A673 (cell line): ENCODE results near the gene PGAP2.

Experiments
- CTCF ChIP-seq: fragments of 300-800, 200-600 bp; sonication (generic); conservative IDR thresholded peaks from 2 replicates; pipeline ENCODE4 v1.5.1; 2017; ENCODE audit warnings: low read depth, mild to moderate bottlenecking, antibody characterized with exemption, low read length, moderate library complexity, mixed read lengths
- EZH2 ChIP-seq: fragments of 200-600 bp; sonication (generic); IDR thresholded peaks from 2 replicates; pipeline ENCODE4 v1.6.1; 2017; ENCODE audit warnings: borderline replicate concordance, low read depth, mild to moderate bottlenecking, mixed read lengths, antibody characterized with exemption, low read length; ENCODE audit not compliant: poor library complexity, severe bottlenecking

GRCh38 chr11:3797329-3798090 lies 10.8 kb upstream of the PGAP2 start, which contains the start of gene NUP98:
- TF ChIP-seq CTCF (no peak), EZH2 (no peak)
